Muscle of leg (tissue), 11 donors: Measurements from ENCODE around the gene SOX4. TPM values are rescaled to one million over a fixed set of nuclear protein-coding genes. Genes with fewer than 3 reads are reported as not detected.

ENCODE experiments used
- DNase-seq: peaks from one replicate; pipeline ENCODE4 v3.0.0; 2013
- H3K27ac ChIP-seq: one replicate; pipeline ENCODE4 v1.5.1; 2013; ENCODE audit warnings: mild to moderate bottlenecking, low read length, control low read depth
- H3K27me3 ChIP-seq: one replicate; pipeline ENCODE4 v1.6.1; 2013; ENCODE audit warnings: low read length; ENCODE audit not compliant: control insufficient read depth, insufficient read depth
- H3K36me3 ChIP-seq: one replicate; pipeline ENCODE4 v1.6.1; 2013; ENCODE audit warnings: low read length; ENCODE audit not compliant: control insufficient read depth, insufficient read depth
- H3K4me1 ChIP-seq: one replicate; pipeline ENCODE4 v1.6.1; 2013; ENCODE audit warnings: low read length; ENCODE audit not compliant: control insufficient read depth, insufficient read depth
- H3K4me3 ChIP-seq: one replicate; pipeline ENCODE4 v1.5.1; 2013; ENCODE audit warnings: low read length, control low read depth
- H3K9me3 ChIP-seq: replicated peaks from 2 replicates; pipeline ENCODE4 v1.6.1; 2013; ENCODE audit warnings: low read depth, low read length; ENCODE audit not compliant: control insufficient read depth
- WGBS: methylation state at CpG from one replicate; pipeline ENCODE4 v1.1.5; 2013; ENCODE audit warnings: missing lambda C conversion rate; ENCODE audit not compliant: insufficient coverage; 5-methylcytosine and 5-hydroxymethylcytosine counted together
- polyA plus RNA-seq, 8 donors: library from polyadenylated mRNA; unstranded; fragments of 120-200 nt; gene quantifications; one replicate each; pipeline versions ENCODE4 v1.2.1 to v1.2.3, GENCODE V29; 2013; ENCODE audit warnings: inconsistent platforms in 1 of 8, low replicate concordance in 1 of 8; ENCODE audit not compliant: insufficient read length in 8 of 8, insufficient read depth in 1 of 8
- total RNA-seq: library from RNA; stranded (reverse); fragments of 120-200 nt; gene quantifications from one replicate; pipeline ENCODE4 v1.2.4, GENCODE V29; 2013

SOX4 gene
- total and polyA plus RNA-seq, 9 donors = 27.3 to 60.0 (median 41.0) TPM

GRCh38 chr6:21578523-21578922 is 15.0 kb upstream of the SOX4 start:
- no peak for DNase-seq
- H3K36me3 ChIP-seq = no peaks in the 10 kb centered on the region

GRCh38 chr6:21582651-21583050 is 10.9 kb upstream of the SOX4 start:
- Histone ChIP-seq H3K27ac (no peak overlapping the region), H3K4me3 (no peak overlapping the region), H3K4me1 (peaks cover 4% of the 10 kb centered on the region), H3K36me3 (no peaks in the 10 kb centered on the region), H3K27me3 (no peaks in the 10 kb centered on the region), H3K9me3 (peaks cover 14% of the 10 kb centered on the region)
- no peak for DNase-seq

More at GRCh38 chr6:21578523-21578922, 15.0 kb upstream of the SOX4 start:
- Histone ChIP-seq H3K27me3 (no peaks in the 10 kb centered on the region), H3K9me3 (peaks cover 15% of the 10 kb centered on the region), H3K4me1 (no peaks in the 10 kb centered on the region), H3K27ac (no peak overlapping the region), H3K4me3 (no peak overlapping the region)

GRCh38 chr6:21586300-21586699 is 7.3 kb upstream of the SOX4 start:
- no peaks in the 10 kb centered on the region for H3K27me3 ChIP-seq
- no peak for DNase-seq
- H3K4me1 ChIP-seq = peaks cover 4% of the 10 kb centered on the region
- no peak overlapping the region for H3K4me3 ChIP-seq
- no CpG with 5 or more reads among the region's 3 CpGs for WGBS
- no peak overlapping the region for H3K27ac ChIP-seq
- H3K36me3 ChIP-seq = no peaks in the 10 kb centered on the region
- peaks cover 3% of the 10 kb centered on the region for H3K9me3 ChIP-seq

- Histone ChIP-seq H3K4me3 (peak overlapping the region; percentile 86), H3K4me1 (peaks cover 4% of the 10 kb centered on the region), H3K36me3 (no peaks in the 10 kb centered on the region), H3K9me3 (peaks cover 2% of the 10 kb centered on the region), H3K27me3 (no peaks in the 10 kb centered on the region), H3K27ac (peak overlapping the region; percentile 96)
- DNase-seq = no peak
- 7% methylated on average over 6 of the region's 15 CpGs for WGBS
These were observed 6.8 kb upstream of the SOX4 start for GRCh38 chr6:21586740-21587178.

GRCh38 chr6:21587179-21587960 is 6.2 kb upstream of the SOX4 start:
- Histone ChIP-seq H3K4me1 (peaks cover 4% of the 10 kb centered on the region), H3K9me3 (no peaks in the 10 kb centered on the region), H3K4me3 (peak overlapping the region; percentile 86), H3K27me3 (no peaks in the 10 kb centered on the region), H3K36me3 (no peaks in the 10 kb centered on the region), H3K27ac (peak overlapping the region; percentile 96)
- DNase-seq = peak; percentile 91
- WGBS = 0% methylated on average over 42 of the region's 54 CpGs

- no peaks in the 10 kb centered on the region for H3K27me3 ChIP-seq
- H3K9me3 ChIP-seq = no peaks in the 10 kb centered on the region
- H3K4me3 ChIP-seq = peak overlapping the region; percentile 86
- under 1% methylated on average over 28 of the region's 39 CpGs for WGBS
- DNase-seq = peak; percentile 92
- H3K36me3 ChIP-seq = no peaks in the 10 kb centered on the region
- H3K4me1 ChIP-seq = peaks cover 5% of the 10 kb centered on the region
- peak overlapping the region; percentile 96 for H3K27ac ChIP-seq
These were observed 5.5 kb upstream of the SOX4 start for GRCh38 chr6:21587961-21588480.

GRCh38 chr6:21588481-21589351 is 4.8 kb upstream of the SOX4 start:
- WGBS = 0% methylated on average over 16 of the region's 53 CpGs
- peak overlapping the region; percentile 96 for H3K27ac ChIP-seq
- peak; percentile 95 for DNase-seq
- H3K27me3 ChIP-seq = no peaks in the 10 kb centered on the region
- H3K4me3 ChIP-seq = peak overlapping the region; percentile 86
- H3K9me3 ChIP-seq = no peaks in the 10 kb centered on the region
- H3K36me3 ChIP-seq = no peaks in the 10 kb centered on the region
- H3K4me1 ChIP-seq = peaks cover 8% of the 10 kb centered on the region

- 0% methylated on average over 9 of the region's 17 CpGs for whole genome bisulfite sequencing
- peak overlapping the region; percentile 96 for H3K27ac ChIP-seq
- H3K9me3 ChIP-seq = no peaks in the 10 kb centered on the region
- no peaks in the 10 kb centered on the region for H3K36me3 ChIP-seq
- peak overlapping the region; percentile 86 for H3K4me3 ChIP-seq
- no peaks in the 10 kb centered on the region for H3K27me3 ChIP-seq
- peak; percentile 94 for DNase-seq
- H3K4me1 ChIP-seq = peaks cover 8% of the 10 kb centered on the region
These were observed 3.9 kb upstream of the SOX4 start for GRCh38 chr6:21589352-21590345.

- no peaks in the 10 kb centered on the region for H3K36me3 ChIP-seq
- no peaks in the 10 kb centered on the region for H3K27me3 ChIP-seq
- peaks cover 8% of the 10 kb centered on the region for H3K4me1 ChIP-seq
- no peak overlapping the region for H3K4me3 ChIP-seq
- H3K27ac ChIP-seq = no peak overlapping the region
- no peaks in the 10 kb centered on the region for H3K9me3 ChIP-seq
- WGBS = no CpG with 5 or more reads among the region's 1 CpG
- DNase-seq = no peak
These were observed 3.2 kb upstream of the SOX4 start for GRCh38 chr6:21590346-21590745.
